HEK293T (cell line): ENCODE results near the gene CIZ1.

Source experiments
- CTCF ChIA-PET: fragments of 350-600 bp; formaldehyde crosslinking; extraction: SDS; loops from one replicate; lab custom pipeline; 2021; ENCODE audit warnings: antibody characterized with exemption, inconsistent platforms; lab: Yijun Ruan, JAX
- POLR2A ChIA-PET: fragments of 350-600 bp; formaldehyde crosslinking; extraction: SDS; loops from one replicate; lab custom pipeline; 2020; ENCODE audit warnings: antibody characterized with exemption, inconsistent platforms; lab: Yijun Ruan, JAX
- DNase-seq: peaks from one replicate; pipeline ENCODE4 v3.0.0; 2012; ENCODE audit warnings: mixed read lengths; ENCODE audit errors: extremely low spot score
- ARNT ChIP-seq: fragments of 450-650 bp; IDR thresholded peaks from 2 replicates; pipeline ENCODE4 v1.6.1; 2017; ENCODE audit warnings: mild to moderate bottlenecking
- BHLHE40 ChIP-seq: fragments of 450-650 bp; IDR thresholded peaks from 2 replicates; pipeline ENCODE4 v1.6.1; 2016; ENCODE audit warnings: mild to moderate bottlenecking, moderate library complexity, borderline replicate concordance
- CTBP1 ChIP-seq: fragments of 450-650 bp; IDR thresholded peaks from 2 replicates; pipeline ENCODE4 v1.6.1; 2016; ENCODE audit warnings: borderline replicate concordance
- ELF4 ChIP-seq: fragments of 450-650 bp; IDR thresholded peaks from 2 replicates; pipeline ENCODE4 v1.6.1; 2017; ENCODE audit warnings: antibody characterized with exemption
- FOXA1 ChIP-seq: fragments of 450-650 bp; IDR thresholded peaks from 2 replicates; pipeline ENCODE4 v1.6.1; 2016; ENCODE audit warnings: mild to moderate bottlenecking
- FOXK2 ChIP-seq: fragments of 450-650 bp; IDR thresholded peaks from 2 replicates; pipeline ENCODE4 v1.6.1; 2016; ENCODE audit warnings: mild to moderate bottlenecking
- FOXM1 ChIP-seq: fragments of 450-650 bp; IDR thresholded peaks from 2 replicates; pipeline ENCODE4 v1.6.1; 2017; ENCODE audit warnings: mild to moderate bottlenecking, borderline replicate concordance
- HDGF ChIP-seq: fragments of 450-650 bp; IDR thresholded peaks from 2 replicates; pipeline ENCODE4 v1.6.1; 2017; ENCODE audit warnings: antibody characterized with exemption, borderline replicate concordance
- L3MBTL2 ChIP-seq: fragments of 450-650 bp; conservative IDR thresholded peaks from 2 replicates; pipeline ENCODE4 v1.6.1; 2016; ENCODE audit warnings: mild to moderate bottlenecking
- LEF1 ChIP-seq: fragments of 450-650 bp; IDR thresholded peaks from 2 replicates; pipeline ENCODE4 v1.6.1; 2017; ENCODE audit warnings: mild to moderate bottlenecking, borderline replicate concordance
- NFRKB ChIP-seq: fragments of 450-650 bp; IDR thresholded peaks from 2 replicates; pipeline ENCODE4 v1.6.1; 2016; ENCODE audit warnings: mild to moderate bottlenecking, moderate library complexity
- PKNOX1 ChIP-seq: fragments of 450-650 bp; IDR thresholded peaks from 2 replicates; pipeline ENCODE4 v1.6.1; 2016
- SP1 ChIP-seq: fragments of 450-650 bp; IDR thresholded peaks from 2 replicates; pipeline ENCODE4 v1.6.1; 2017
- SUZ12 ChIP-seq: fragments of 450-650 bp; IDR thresholded peaks from 2 replicates; pipeline ENCODE4 v1.6.1; 2016; ENCODE audit warnings: mild to moderate bottlenecking
- TARDBP ChIP-seq: fragments of 450-650 bp; IDR thresholded peaks from 2 replicates; pipeline ENCODE4 v1.6.1; 2016
- ZNF384 ChIP-seq: fragments of 450-650 bp; IDR thresholded peaks from 2 replicates; pipeline ENCODE4 v1.6.1; 2016

Gene CIZ1

GRCh38 chr9:128153947-128154695 lies 37.3 kb downstream of the CIZ1 start:
- POLR2A ChIA-PET, result no interaction called here

GRCh38 chr9:128153060-128153946 lies 38.1 kb downstream of the CIZ1 start:
- CTCF ChIA-PET, result no interaction called here
- TF ChIP-seq ARNT (no peak), TARDBP (no peak), LEF1 (no peak), ELF4 (no peak), HDGF (no peak), ZNF384 (no peak), SP1 (no peak), L3MBTL2 (no peak), FOXA1 (no peak), NFRKB (no peak), FOXM1 (no peak), PKNOX1 (no peak), CTBP1 (no peak), SUZ12 (no peak), BHLHE40 (no peak), FOXK2 (no peak)
- POLR2A ChIA-PET, result no interaction called here
- DNase-seq, result no peak

More at GRCh38 chr9:128153947-128154695, 37.3 kb downstream of the CIZ1 start:
- CTCF ChIA-PET, result no interaction called here
- TF ChIP-seq LEF1 (no peak), SP1 (no peak), NFRKB (no peak), ELF4 (no peak), L3MBTL2 (no peak), FOXA1 (no peak), PKNOX1 (no peak), TARDBP (no peak), ARNT (no peak), HDGF (no peak), ZNF384 (no peak), FOXK2 (no peak), SUZ12 (no peak), CTBP1 (no peak), BHLHE40 (no peak), FOXM1 (no peak)
- DNase-seq, result no peak

- ChIA-PET CTCF (no interaction called here), POLR2A (no interaction called here)
- no peak for DNase-seq
- no peak for TF ChIP-seq FOXA1
These were observed 39.0 kb downstream of the CIZ1 start for GRCh38 chr9:128152133-128153059.

- DNase-seq, result no peak
- ChIA-PET CTCF (interaction anchor here (0.7 to 1.6 kb wide), 4 partner anchors 8 to 307 kb away, joined by 3 to 4 read pairs (median 4); no protein-coding TSS in a partner anchor), POLR2A (no interaction called here)
- no peak for TF ChIP-seq LEF1
- no peak for TF ChIP-seq ELF4
- TF ChIP-seq BHLHE40, result no peak
- TF ChIP-seq FOXK2, result no peak
- no peak for TF ChIP-seq CTBP1
- TF ChIP-seq NFRKB, result no peak
- TF ChIP-seq SUZ12, result no peak
- TF ChIP-seq SP1, result no peak
- TF ChIP-seq FOXM1, result no peak
- no peak for TF ChIP-seq PKNOX1
- TF ChIP-seq L3MBTL2, result no peak
- TF ChIP-seq ARNT, result no peak
- TF ChIP-seq HDGF, result no peak
- TF ChIP-seq TARDBP, result no peak
- no peak for TF ChIP-seq FOXA1
These were observed 39.9 kb downstream of the CIZ1 start for GRCh38 chr9:128151309-128152132.
